ENCODE data around the gene GID4.

GID4 gene

DNA sequence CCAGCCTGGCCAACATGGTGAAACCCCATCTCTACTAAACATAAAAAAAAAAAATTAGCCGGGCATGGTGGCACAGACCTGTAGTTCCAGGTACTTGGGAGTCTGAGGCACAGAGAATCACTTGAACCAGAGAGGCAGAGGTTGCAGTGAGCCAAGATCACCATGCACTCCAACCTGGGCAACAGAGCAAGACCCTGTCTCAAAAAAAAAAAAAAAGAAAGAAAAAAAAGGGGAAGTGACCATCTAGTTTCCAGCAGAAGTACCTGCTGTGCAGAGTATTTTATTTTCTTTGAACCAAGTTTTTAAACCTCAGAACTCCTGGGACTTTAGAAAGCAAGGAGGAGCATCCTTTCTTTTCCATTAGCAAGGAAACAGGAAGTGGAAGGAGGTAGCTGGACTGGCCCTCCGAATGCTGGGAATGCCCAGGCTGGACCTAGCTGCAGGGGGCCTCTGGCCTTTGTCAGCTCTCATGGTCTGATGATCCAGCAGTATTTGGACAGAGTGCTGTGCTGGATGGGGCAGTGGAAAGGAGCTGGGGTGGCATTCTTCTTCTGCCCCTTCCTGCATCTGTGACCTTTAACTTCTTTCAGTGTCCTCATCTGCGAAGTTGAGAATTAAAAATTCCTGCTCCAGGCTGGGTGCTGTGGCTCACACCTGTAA is 6.6 kb downstream of the GID4 start:
- DNase-seq: no peak

DNA sequence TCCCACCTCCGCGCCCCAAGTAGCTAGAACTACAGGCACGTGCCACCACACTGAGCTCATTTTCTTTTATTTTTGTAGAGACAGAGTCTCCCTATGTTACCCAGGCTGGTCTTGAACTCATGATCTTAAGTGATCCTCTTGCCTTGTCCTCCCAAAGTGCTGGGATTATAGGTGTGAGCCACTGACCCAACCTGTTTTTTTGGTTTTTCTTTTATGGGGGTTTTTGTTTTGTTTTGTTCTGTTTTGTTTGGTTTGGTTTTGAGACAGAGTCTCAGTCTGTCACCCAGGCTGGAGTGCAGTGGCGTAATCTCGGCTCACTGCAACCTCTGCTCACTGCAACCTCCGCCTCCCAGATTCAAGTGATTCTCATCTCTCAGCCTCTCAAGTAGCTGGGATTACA is 16.4 kb downstream of the GID4 start:
- no peak for DNase-seq

DNA sequence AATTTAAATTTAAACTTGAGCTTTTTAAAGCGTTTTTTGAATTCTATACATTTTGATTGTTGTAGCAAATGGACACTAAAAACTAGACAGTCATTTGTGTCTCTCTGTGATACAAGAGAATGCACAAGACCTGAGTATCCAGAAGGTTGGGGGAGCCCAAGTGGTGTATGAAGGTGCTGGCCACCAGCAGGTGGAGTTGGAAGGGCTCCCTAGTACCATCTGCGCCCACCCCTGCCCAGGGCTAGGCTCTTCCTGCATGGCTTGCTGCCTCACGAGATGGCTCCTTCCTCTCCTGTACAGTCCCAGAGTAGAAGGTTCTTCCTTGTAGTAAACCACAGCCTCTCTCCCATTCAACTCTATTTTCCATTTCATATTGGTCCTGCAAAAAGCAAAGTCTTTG is 17.0 kb downstream of the GID4 start:
- no peak for DNase-seq

DNA sequence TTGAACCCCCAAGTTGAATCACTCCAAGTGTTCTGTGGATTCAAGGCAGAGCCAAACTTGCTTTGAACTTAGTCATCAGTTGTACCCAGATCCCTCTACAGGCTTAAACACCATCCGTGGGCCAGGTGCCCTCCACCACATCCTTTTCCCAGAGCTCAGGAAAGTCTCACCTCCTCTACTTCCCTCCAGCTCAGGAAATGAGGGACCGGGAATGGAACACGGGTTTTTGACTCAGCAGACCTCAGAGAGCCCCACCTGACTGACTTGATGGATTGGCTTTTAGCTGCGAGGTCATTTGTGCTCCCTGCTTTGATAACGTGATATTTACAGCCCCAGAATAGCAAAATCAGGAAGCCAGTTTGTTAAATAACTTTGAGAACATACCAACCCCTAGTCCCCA is 20.1 kb downstream of the GID4 start:
- no peak for DNase-seq

DNA sequence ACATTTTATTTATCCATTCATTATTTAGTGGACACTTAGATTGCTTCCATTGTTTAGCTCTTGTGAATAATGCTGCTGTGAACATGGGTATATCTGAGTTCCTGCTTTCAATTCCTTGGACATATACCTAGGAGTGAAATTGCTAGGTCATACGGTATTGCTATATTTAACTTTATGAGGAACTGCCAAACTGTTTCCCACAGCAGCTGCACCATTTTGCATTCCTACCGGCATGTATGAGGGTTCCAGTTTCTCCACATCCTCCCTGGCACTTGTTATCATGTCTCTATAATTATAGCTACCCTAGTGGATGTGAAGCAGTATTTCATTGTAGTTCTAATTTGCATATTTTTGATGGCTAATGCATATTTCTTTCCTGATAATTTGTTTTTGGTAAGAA is 24.8 kb downstream of the GID4 start:
- DNase-seq: no peak

DNA sequence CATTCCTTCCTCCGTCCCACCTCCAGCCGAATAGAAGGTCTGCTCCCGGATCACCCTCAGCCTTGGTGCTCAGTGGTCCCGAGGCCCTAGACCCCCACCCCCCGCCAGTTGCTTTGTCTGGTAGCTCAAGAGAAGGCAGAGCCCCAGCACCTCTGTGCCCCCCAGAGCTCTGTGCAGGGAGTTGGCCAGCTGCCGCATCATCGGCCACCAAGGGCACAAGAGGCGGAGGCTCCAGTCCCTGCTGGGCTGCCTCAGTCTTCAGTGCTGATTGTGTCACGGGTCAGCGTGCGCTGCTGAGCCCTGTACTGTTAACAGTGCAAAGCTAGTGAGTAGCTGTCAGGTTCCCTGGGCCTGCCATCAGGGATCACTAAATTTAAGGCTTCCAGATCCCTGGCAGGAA is 26.3 kb downstream of the GID4 start:
- DNase-seq: no peak

DNA sequence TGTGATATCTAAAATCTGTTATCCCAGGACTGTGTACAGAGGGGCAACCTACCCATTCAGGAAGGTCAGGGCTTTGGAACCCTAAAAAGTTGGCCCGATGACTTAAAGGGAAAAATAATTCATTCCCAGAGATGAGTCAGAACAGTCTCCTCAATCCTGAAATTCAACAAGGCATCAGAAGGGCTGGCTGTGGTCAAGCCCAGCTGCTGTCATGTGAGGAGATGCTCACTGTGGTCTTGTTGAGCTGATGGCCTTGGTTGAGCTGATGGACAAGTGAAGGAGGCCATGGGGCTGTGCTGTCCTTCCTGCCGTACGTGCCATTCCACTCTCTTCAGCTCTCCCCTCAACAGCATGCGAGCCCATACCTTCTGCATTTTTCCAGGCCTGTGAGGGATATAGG is 27.7 kb downstream of the GID4 start:
- no peak for DNase-seq

DNA sequence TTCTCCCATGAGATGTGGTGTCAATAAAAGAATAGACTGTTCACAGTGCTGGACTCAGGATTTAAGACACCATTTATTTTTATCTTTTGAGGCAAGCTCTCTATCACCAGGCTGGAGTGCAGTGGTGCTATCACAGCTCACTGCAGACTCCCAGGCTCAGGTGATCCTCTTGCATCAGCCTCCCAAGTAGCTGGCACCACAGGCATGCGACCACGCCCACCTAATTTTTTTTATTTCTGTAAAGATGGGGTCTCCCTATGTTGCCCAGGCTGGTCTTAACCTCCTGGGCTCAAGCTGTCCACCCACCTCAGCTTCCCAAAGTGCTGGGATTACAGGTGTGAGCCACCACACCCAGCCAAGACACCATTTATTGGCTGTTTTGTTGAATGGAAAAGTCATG is 29.9 kb downstream of the GID4 start:
- no peak for DNase-seq

DNA sequence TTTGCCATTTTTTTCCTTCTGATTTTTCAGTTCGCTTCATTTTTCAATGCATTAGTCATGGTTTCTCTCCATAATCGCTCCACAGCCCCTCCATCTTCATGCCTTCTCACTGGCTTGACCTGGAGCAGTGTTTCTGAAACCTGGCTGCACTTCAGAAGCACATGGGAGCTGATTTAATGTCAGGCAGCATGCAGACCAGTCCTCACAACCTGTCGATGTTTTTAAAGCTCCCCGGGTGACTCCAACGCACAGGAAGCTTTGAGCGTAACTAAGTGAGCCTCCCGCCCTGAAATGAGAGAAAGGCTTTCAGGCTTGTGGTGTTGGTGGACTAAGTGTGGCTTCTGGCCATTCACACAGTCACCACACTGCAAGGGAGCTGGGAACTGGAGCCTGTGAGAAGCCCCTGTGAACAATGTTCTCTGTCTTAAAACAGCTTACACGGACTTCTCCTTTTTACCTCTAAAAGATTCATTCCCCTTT is 31.7 kb downstream of the GID4 start:
- DNase-seq: no peak

DNA sequence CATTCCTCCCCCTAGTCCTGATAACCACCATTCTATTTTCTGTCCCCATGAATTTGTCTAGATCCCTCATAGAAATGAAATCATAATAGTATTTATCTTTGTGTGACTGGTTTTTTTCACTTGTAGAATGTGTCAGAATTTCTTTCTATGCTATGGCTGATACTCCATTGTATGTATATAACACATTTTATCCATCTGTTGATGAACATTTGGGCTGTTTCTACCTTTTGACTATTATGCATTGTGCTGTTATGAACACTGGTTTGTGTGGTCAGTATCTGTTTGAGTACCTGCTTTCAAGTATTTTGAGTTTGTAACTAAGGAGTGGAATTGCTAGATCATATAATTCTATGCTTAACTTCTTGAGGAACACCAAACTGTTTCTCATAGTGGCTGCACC is 32.5 kb downstream of the GID4 start:
- DNase-seq: no peak

DNA sequence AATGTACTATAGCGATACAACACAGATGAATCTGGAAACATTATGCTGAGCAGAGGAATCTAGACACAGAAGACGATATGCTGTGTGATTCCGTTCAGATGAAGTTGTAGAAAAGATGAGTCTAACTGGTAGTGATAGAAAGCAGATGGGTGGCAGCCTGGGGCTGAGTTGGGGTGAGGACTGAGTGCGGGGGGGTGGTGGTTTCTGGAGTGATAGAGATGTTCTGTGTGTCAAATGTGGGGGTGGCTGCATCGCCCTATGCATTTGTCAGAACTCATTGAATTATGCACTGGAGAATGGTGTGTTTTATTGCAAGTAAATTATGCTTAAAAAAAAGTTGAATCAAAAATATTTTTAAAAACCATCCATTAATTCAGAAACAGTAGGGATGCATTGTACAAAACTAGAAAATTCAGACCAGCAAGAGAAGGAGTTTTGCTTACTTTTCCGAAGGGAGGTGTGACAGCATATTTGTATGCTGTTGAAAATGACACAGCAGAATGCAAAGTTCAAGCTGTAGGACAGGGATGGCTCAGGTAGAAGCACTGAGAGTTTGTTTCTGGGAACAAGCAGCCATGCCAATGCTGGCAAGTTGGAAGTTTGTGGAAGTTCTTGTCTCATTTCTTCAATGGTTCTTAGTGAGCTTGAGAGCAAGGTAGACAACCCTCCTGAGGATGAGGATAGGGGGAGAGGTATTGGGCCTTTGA is 35.5 kb downstream of the GID4 start:
- no peak for DNase-seq

DNA sequence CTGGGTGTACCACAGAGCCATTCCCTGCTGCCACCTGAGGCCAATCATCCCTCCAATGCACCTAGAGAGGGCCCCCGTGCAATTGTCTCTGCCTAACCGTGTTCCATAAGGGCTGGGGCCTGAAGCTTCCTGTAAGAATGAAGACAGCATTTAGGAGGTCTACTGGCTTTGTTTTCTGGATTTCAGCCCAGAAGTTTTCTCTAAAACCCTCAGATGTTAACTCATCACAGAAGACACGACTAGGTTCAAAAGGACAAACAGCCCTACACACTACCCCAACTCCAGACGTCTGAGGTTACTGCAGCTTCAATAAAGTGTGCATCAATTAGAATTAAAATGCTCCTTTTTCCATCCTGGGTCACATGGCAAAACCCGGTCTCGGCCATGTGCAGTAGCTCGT is 37.7 kb downstream of the GID4 start:
- DNase-seq: no peak

DNA sequence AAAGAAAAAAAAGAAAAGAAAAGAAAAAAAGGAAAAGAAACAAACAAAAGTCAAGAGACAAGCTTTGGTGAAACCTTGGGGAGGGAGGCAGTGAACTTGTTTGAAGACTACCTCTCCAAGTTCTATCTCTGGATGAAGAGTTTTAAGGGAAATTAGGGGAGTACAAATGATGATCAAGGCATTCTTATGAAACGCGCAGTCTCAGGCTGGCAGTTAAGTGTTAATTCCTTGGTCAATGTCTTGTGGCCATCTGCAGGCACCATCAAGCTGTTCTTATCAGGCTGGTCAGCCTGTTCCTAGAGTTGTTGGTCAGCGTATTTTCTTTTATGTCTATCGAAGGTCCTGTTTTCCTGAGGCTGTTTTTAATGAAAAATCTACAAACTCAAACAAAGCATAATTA is 40.3 kb downstream of the GID4 start:
- DNase-seq: no peak

DNA sequence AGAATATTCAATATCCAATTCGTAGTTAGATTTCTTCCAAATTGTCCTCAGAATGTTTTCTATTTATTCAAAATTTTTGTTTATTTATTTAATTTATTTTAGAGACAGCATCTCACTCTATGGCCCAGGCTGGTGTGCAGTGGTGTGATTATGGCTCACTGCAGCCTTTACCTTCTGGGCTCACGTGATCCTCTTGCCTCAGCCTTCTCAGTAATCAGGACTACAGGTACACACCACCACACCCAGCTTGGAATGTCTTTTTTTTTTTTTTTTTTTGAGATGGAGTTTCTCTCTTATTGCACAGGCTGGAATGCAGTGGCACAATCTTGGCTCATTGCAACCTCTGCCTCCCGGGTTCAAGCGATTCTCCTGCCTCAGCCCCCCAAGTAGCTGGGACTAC is 45.0 kb downstream of the GID4 start:
- DNase-seq: no peak

DNA sequence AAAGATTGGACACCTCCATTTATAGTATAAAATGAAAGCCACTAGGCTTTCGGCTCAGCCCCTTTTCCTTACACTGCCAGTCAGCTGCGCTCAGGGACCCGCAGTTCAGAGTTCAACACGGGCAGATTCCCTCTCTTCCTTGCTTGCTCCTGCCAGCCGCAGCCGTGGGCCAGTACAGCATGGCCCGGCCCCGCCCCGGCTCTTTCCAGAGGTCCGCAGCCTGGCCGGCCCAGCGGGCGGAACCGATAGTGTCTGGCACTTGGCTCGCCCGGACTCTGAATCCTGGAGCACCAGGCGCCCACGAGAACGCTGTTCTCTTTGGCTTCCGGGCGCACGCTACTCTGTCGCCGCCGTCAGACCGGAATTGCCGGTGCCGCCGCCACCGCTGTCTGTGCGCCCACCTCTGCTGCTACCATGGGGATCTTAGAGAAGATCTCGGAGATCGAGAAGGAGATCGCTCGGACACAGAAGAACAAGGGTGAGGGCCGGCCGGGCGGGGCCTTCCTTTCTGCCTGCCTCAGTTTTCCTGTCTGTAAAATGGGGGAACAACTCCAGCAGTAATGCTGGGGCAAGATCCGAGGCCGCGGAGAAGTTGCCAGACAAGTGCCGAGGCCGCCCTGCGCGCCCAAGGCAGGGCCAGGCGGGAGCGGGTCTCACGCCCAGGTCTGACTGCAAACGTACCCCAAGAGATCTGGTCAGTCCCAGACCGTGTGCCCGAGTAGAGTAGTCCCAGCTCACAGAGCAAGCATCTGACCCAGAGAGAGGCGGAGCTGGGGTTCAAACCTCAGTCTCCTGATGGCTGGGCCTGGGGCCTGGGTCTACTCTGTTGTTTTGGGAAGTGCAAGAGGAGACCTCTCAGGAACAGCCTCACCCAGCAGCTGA is 48.6 kb downstream of the GID4 start, which contains the start of gene DRG2:
Gene DRG2 (plus strand): TSS at position 339 of the 882 bp plus-strand sequence. CDS start 76 bp downstream, at position 415.
- DNase-seq: peak; percentile 86 to 92

DNA sequence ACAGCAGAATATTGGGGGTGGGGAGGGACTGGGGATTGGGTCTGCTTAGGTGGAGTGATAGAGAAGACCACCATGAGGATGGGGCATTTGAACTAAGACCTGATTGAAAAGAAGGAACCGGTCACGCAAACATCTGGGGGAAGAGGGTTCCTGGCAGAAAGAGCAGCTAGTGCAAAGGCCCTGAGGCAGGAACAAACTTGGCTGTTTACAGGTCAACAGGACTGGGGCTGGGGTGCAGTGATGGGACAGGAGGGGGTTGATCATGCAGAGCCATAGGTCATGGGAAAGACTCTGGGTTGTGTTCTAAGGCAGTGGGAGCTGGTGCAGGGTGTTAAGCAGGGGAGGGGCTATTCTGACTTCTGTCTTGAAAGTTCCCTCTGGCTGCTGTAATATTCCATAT is 50.4 kb downstream of the GID4 start:
- no peak for DNase-seq

DNA sequence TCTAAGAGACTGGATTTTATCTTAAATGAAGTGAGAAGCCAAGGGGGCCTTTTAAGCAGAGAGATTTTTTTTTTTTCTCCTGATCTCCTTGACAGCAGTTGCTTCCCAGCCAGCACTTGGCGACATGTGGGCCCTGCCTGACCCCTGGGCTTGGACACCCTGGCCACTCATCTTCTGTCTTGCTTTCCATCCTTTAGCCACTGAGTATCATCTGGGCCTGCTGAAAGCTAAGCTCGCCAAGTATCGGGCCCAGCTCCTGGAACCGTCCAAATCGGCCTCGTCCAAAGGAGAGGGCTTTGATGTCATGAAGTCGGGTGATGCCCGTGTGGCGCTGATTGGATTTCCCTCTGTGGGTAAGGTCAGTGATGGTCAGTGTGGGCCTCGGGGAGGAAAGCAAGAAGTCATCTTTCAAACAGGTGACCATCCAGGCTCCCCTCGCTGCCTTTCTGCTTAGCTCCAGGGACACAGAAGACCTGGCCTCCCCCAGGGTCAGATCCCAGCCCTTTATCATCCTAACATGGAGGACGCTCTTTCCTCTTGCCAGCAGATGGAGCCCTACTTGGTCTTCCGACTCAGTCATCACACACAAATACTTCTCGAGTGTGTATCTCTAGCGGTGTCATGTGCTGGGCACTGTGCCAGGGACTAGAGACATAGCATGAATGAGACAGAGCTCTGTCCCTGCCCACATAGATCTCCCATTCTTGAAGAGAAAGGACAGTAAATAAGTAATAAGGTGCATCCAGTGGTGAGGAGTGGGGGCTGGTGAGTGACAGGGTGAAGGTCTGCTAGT is 54.6 kb downstream of the GID4 start:
- no peak for DNase-seq

DNA sequence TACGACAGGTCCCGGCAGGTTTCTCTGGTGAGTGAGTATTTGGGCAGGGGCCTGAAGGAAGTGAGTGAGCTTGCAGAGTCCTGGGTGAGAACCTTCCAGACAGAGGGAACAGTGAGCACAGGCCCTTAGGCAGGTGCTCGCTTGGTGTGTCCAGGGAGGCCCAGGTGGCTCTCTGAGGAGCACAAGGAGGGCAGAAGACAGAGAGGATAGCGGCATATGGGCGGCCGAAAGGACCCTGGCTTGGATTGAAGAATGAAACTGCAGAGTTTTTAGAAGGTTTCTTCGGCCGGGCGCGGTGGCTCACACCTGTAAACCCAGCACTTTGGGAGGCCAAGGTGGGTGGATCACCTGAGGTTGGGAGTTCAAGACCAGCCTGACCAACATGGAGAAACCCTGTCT is 55.2 kb downstream of the GID4 start:
- DNase-seq: no peak

DNA sequence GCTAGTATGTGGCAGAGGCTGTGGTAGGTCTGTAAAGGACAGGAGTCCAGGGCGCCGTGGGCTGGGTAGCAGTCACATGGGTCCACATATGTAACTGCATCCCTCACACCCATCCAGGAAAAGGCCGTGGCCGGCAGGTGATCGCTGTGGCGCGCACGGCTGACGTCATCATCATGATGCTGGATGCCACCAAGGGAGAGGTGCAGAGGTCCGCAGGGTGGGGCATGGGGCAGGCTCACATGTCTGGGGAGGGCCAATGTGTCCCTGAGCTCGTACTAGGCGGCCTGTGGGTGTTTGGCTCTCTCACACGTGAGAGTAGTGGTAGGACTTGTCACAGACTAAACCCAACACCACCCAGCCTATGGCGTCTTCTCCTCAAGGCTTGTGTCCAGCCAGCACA is 60.3 kb downstream of the GID4 start:
- DNase-seq: no peak

DNA sequence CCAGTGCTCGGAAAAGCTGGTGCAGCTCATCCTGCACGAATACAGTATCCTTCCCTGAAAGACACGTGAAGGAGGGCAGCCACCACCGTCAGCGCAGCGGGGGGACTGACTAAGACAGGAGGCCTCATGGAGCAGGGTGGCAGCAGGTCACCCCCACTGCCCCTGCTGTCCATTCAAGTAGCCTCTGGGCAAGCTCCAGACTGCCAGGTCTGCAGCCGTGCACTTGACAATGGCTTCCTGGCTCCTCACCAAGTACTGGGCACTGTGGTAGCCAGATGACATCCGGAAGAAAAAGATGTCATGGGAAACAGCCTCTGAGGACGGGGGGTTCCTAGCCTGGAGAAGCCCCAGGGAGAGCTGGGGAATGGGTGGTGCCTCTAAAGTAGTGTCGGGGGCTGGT is 61.4 kb downstream of the GID4 start:
- no peak for DNase-seq

DNA sequence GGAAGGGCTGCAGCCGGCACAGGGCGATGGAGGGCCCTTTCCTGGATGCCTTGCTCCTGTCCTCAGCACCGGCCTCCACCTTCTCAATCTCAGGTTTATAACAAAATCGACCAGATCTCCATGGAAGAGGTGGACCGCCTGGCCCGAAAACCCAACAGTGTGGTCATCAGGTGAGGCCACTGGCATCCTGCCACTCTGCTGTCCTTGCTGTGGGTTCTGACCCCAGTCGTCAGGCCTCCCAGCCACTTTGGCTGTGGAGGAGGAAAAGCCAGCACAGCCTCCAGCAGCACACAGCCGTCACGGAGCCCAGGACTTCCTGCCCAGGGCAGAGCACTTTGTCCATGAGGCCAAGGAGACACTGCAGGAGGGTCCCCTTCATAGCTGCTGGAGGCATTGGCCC is 62.6 kb downstream of the GID4 start:
- DNase-seq: no peak

DNA sequence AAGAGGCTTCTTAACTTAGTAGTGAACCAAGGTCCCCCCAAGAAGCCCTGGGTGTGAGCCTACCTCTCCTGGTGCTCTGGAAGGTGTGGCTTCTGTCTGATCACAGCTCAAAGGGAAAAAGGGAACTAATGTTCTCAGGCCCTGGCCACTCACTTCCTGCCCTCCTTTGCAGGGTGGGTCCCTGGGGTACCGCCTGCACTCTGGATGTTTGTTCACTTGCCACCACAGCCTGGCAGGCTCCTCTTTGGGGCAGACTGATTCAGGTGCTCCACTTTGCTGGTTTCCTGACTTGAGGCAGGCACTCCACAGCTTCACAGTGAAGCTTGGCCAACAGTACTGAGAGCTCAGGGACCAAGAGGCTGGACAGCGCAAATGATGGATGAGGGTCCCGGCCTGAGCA is 63.4 kb downstream of the GID4 start:
- DNase-seq: no peak

DNA sequence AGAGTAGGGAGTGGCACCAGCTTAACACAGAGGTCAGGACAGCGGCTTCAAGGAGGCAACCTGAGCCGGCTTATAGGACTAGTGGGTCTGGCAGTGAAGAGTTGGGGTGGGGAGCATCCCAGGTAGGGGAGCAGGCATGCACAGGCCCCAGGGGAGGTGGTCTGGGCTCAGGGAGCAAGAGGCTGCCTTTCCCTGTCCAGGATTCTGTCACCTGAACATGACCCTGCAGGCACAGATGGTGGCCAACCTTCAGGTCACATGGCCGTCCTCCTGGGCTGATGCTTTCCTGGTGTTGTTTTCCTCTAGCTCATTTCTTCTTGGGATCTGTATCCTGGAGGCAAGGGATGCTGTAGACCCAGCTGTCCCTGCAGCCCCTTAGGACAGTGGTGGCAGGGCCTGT is 65.8 kb downstream of the GID4 start:
- no peak for DNase-seq
